Endothelial cell of umbilical vein (primary cell): Measurements from ENCODE around the gene SERPINA9.

Experiments used
- EZH2 ChIP-seq: IDR thresholded peaks from 2 replicates; pipeline ENCODE4 v1.6.1; 2012; ENCODE audit warnings: borderline replicate concordance, low read depth, mild to moderate bottlenecking, moderate library complexity, low read length, inconsistent platforms; ENCODE audit not compliant: severe bottlenecking
- JUN ChIP-seq: IDR thresholded peaks from 2 replicates; pipeline ENCODE4 v1.6.1; 2011; ENCODE audit warnings: borderline replicate concordance, low read depth; ENCODE audit not compliant: insufficient read length, insufficient read depth
- POLR2A ChIP-seq: IDR thresholded peaks from 2 replicates; pipeline ENCODE4 v1.6.1; 2012; ENCODE audit warnings: low read depth, mild to moderate bottlenecking, control low read depth, low read length
- POLR2AphosphoS5 ChIP-seq: IDR thresholded peaks from 2 replicates; pipeline ENCODE4 v1.6.1; 2012; ENCODE audit warnings: low read depth, mild to moderate bottlenecking, control low read depth, low read length, moderate library complexity; ENCODE audit not compliant: insufficient read depth
- TF ChIP-seq, protein P1 (sequence below), 2 donors: IDR thresholded peaks; 1 replicate in 1 of 2; 2 replicates in 1 of 2; pipeline ENCODE4 v1.5.1; 2011; ENCODE audit warnings: low read length in 2 of 2, mild to moderate bottlenecking in 2 of 2, moderate library complexity in 2 of 2, control low read depth in 1 of 2, inconsistent platforms in 1 of 2, low read depth in 1 of 2; ENCODE audit not compliant: insufficient read depth in 1 of 2; ENCODE audit errors: extremely low read depth in 1 of 2
- TF ChIP-seq, protein P2 (sequence below): IDR thresholded peaks from 2 replicates; pipeline ENCODE4 v1.6.1; 2011; ENCODE audit not compliant: insufficient read depth, insufficient read length

DNA sequence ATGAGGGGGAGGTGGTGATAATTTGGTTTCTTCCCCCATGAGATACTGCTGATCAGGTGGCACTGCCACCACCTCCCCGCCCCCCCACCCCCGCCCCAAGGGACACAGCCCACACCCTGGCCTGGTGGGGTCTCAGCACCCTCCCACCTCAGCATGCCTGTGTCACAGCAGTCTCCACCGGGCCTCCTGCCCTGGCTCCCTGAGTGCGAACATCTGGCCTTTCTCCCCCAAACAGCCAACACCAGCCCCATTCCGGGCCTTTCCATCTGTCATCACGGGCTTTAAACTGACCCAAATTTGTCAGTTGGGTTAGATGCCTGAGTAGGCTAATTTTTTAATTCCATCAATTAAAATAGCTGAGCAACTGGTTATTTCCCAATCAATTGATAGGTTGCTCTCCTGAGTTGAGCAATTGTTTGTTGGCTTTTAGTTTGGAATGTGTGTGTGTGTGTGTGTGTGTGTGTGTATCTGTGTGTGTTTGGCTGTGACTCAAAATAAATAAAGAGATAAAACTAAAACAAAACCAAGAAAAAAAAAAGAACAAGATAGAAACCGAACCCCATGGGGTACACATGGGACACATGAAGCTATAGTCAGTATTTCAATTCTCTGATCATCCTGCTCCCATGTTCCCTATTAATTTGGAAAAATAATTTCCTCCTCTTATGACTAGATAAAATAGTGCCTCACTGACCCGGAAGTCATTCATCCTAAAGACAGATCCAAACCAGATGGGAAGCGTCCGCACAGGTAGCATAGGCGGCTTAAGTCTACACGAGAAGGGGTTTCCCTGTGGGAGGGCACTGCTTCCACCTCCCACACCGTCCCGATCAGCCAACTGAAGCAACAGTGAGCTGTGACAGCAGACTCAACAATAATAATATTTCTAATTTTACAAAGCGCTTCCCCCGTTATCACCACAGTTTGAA is 25.9 kb upstream of the SERPINA9 start:
- TF ChIP-seq POLR2A, result no peak
- no peak for TF ChIP-seq EZH2
- no peak for TF ChIP-seq POLR2AphosphoS5
- TF ChIP-seq, protein P1, sequence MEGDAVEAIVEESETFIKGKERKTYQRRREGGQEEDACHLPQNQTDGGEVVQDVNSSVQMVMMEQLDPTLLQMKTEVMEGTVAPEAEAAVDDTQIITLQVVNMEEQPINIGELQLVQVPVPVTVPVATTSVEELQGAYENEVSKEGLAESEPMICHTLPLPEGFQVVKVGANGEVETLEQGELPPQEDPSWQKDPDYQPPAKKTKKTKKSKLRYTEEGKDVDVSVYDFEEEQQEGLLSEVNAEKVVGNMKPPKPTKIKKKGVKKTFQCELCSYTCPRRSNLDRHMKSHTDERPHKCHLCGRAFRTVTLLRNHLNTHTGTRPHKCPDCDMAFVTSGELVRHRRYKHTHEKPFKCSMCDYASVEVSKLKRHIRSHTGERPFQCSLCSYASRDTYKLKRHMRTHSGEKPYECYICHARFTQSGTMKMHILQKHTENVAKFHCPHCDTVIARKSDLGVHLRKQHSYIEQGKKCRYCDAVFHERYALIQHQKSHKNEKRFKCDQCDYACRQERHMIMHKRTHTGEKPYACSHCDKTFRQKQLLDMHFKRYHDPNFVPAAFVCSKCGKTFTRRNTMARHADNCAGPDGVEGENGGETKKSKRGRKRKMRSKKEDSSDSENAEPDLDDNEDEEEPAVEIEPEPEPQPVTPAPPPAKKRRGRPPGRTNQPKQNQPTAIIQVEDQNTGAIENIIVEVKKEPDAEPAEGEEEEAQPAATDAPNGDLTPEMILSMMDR (IDR thresholded peaks at IDR 0.05; ENCODE audit: extremely low read depth in 1 of 2, insufficient read depth in 1 of 2, low read depth in 1 of 2, low read length in 2 of 2), result no peak
- no peak for TF ChIP-seq JUN
- TF ChIP-seq, protein P2, sequence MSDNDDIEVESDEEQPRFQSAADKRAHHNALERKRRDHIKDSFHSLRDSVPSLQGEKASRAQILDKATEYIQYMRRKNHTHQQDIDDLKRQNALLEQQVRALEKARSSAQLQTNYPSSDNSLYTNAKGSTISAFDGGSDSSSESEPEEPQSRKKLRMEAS, result no peak
